Thyroid gland (tissue), 4 donors: ENCODE measurements around the gene GLI3.

ENCODE experiments used
- CTCF ChIP-seq, 6 experiments: fragments of 200-600 bp in 3 of 6; fragments of 450-650 bp in 3 of 6; sonication (generic) in 3 of 6; IDR thresholded peaks; one replicate each; pipeline ENCODE4 v1.5.1; 2016 to 2019; ENCODE audit warnings: antibody characterized with exemption in 6 of 6, mild to moderate bottlenecking in 2 of 6, inconsistent platforms in 1 of 6, moderate library complexity in 1 of 6
- POLR2A ChIP-seq, 2 donors: fragments of 450-650 bp; IDR thresholded peaks; one replicate each; pipeline ENCODE4 v1.6.1; 2017; ENCODE audit warnings: antibody characterized with exemption in 2 of 2, mild to moderate bottlenecking in 2 of 2, moderate library complexity in 1 of 2

GRCh38 chr7:42123716-42124115, 113.3 kb downstream of the GLI3 start:
- no peak for TF ChIP-seq CTCF (IDR thresholded peaks at IDR 0.05)
- TF ChIP-seq POLR2A (IDR thresholded peaks at IDR 0.05), result no peak
